ENCODE results near the gene TMEM154. TPM values are rescaled to one million over a fixed set of nuclear protein-coding genes. Genes with fewer than 3 reads are reported as not detected.

Gene TMEM154
- total RNA-seq, 1 donor from 2014 or later, result 1.4 TPM

DNA sequence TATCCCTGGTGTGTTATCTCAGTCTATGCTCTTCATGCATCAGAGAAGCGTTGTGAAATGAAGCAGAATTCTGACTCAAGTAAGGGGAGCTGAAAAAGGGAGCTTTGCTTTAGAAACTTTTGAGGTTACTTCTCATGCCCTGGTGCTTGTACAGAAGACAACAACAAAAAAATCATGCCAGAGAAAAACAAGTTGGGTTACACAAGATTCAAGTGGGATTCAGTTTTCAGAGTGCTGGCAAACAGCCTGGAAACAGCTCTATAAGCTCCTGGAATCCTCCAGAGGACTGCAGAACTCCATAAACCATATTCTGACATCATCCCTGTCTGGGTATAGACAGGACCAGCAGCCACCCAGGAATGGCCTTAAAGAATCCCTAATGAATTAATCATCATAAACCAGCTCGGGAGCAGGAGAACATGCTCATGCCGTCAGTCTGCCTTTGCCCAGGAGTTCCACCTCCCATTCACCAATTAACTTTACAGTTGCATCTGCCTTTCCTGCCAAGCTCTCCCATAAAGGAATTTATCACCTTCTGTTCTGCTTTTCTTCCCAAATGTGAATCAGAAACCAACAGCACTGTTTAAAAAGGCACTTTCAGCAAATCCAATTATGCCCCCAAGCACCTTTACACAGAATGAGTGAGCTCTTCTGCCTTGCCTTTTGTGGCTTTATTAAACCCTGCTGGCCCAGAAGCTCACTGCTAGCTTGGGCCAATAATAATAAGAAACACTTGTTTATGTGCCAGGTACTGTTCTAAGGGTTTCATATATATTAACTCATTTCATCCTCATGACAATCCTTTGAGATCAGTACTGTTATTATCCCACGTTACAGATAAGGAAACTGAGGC, 89.4 kb downstream of the TMEM154 start:
- Histone ChIP-seq H3K27me3 (ENCODE audit: low read depth) (no peaks in the 10 kb centered on the region), H3K9me3 (replicated peaks) (no peaks in the 10 kb centered on the region), H3K27ac (replicated peaks) (no peak overlapping the region), H3K4me1 (peaks cover 21% of the 10 kb centered on the region), H3K4me3 (no peak overlapping the region), H3K36me3 (no peaks in the 10 kb centered on the region)
- intact Hi-C loops (cut with micrococcal nuclease), result no loop called here
- DNase-seq, result no peak
- TF ChIP-seq, protein P1, sequence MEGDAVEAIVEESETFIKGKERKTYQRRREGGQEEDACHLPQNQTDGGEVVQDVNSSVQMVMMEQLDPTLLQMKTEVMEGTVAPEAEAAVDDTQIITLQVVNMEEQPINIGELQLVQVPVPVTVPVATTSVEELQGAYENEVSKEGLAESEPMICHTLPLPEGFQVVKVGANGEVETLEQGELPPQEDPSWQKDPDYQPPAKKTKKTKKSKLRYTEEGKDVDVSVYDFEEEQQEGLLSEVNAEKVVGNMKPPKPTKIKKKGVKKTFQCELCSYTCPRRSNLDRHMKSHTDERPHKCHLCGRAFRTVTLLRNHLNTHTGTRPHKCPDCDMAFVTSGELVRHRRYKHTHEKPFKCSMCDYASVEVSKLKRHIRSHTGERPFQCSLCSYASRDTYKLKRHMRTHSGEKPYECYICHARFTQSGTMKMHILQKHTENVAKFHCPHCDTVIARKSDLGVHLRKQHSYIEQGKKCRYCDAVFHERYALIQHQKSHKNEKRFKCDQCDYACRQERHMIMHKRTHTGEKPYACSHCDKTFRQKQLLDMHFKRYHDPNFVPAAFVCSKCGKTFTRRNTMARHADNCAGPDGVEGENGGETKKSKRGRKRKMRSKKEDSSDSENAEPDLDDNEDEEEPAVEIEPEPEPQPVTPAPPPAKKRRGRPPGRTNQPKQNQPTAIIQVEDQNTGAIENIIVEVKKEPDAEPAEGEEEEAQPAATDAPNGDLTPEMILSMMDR (IDR thresholded peaks at IDR 0.05; ENCODE audit: borderline replicate concordance), result no peak

DNA sequence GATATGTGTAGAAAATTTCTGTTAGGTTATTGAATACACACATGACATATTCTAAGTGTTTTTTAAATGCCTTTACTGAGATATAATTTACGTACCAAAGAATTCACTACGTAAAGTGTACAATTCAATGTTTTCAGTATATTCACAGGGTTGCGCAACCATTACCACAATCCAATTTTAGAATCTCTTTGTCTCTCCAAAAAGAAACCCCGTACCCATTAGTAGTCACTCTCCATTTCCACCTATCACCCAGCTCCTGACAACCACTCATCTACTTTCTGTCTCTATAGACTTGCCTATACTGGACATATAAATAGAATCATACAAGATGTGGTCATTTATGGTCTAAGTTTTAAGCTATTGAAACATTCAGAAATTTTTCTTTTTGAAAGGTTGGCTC, 90.9 kb downstream of the TMEM154 start:
- Histone ChIP-seq H3K4me1 (peaks cover 21% of the 10 kb centered on the region), H3K4me3 (no peak overlapping the region), H3K36me3 (no peaks in the 10 kb centered on the region), H3K27me3 (ENCODE audit: low read depth) (no peaks in the 10 kb centered on the region), H3K9me3 (replicated peaks) (no peaks in the 10 kb centered on the region), H3K27ac (replicated peaks) (no peak overlapping the region)
- no peak for DNase-seq
- TF ChIP-seq, protein P1 (IDR thresholded peaks at IDR 0.05; ENCODE audit: borderline replicate concordance), result no peak
- intact Hi-C loops (cut with micrococcal nuclease), result no loop called here

DNA sequence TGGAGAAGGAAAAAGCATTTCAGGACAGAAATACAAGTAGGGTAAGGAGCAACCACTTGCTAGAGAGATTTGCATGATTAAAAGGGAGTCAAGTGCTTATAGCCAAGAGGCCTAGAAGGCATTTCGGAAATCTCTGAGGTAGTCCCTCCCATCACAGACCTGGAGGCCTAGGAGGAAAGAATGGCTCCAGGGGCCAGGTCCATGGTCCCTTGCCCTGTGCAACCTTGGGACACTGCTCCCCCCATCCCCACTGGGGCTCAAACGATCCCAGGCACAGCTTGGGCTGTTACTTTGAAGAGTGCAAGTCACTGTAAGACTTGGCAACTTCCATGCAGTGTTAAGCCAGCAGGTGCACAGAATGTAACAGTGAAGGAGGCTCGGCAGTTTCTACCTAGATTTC, 92.7 kb downstream of the TMEM154 start:
- no peaks in the 10 kb centered on the region for H3K9me3 ChIP-seq (replicated peaks)
- no peaks in the 10 kb centered on the region for H3K36me3 ChIP-seq
- TF ChIP-seq, protein P1 (IDR thresholded peaks at IDR 0.05; ENCODE audit: borderline replicate concordance), result no peak
- peaks cover 21% of the 10 kb centered on the region for H3K4me1 ChIP-seq
- DNase-seq, result no peak
- intact Hi-C loops (cut with micrococcal nuclease), result no loop called here
- H3K27me3 ChIP-seq (ENCODE audit: low read depth), result no peaks in the 10 kb centered on the region
- H3K27ac ChIP-seq (replicated peaks), result no peak overlapping the region
- no peak overlapping the region for H3K4me3 ChIP-seq

DNA sequence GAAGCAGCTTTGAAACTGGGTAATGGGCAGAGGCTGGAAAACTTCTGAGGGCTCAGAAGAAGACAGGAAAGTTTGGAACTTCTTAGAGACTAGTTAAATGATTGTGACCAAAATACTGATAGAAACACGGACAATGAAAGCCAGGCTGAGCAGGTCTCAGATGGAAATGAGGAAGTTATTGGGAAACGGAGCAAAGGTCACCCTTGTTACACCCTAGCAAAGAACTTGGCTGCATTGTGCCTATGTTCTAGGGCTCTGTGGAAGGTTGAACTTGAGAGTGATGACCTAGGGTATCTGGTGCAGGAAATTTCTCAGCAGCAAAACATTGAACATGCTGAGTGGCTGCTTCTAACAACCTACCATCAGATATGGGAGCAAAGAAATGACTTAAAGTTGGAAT, 93.1 kb downstream of the TMEM154 start:
- H3K4me1 ChIP-seq, result peaks cover 19% of the 10 kb centered on the region
- H3K4me3 ChIP-seq, result no peak overlapping the region
- no peaks in the 10 kb centered on the region for H3K9me3 ChIP-seq (replicated peaks)
- TF ChIP-seq, protein P1 (IDR thresholded peaks at IDR 0.05; ENCODE audit: borderline replicate concordance), result no peak
- no peaks in the 10 kb centered on the region for H3K36me3 ChIP-seq
- no peak for DNase-seq
- H3K27ac ChIP-seq (replicated peaks), result no peak overlapping the region
- intact Hi-C loops (cut with micrococcal nuclease), result no loop called here
- no peaks in the 10 kb centered on the region for H3K27me3 ChIP-seq (ENCODE audit: low read depth)

DNA sequence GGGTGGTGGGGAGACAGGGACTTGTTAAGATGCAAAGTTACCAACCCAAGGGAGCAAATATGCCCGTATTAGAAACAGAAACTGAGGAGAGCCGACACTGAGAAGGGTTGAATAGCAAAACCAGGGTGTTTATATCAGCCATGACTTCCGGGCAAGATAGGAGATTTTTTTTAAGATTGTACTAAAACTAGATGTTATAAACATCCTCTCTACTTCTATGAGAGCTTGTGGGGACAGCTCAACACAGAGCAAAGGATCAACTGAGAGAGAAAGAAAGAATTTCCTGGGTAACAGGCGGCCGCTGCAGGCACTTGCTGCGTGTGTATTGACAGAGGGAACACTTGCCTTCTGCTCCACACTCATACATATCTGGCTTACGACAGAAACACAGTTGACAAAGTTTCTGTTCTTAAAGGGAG, 94.8 kb downstream of the TMEM154 start:
- Histone ChIP-seq H3K27me3 (ENCODE audit: low read depth) (no peaks in the 10 kb centered on the region), H3K36me3 (no peaks in the 10 kb centered on the region), H3K4me3 (no peak overlapping the region), H3K9me3 (replicated peaks) (no peaks in the 10 kb centered on the region), H3K4me1 (peaks cover 2% of the 10 kb centered on the region), H3K27ac (replicated peaks) (no peak overlapping the region)
- no peak for DNase-seq
- TF ChIP-seq, protein P1 (IDR thresholded peaks at IDR 0.05; ENCODE audit: borderline replicate concordance), result no peak
- intact Hi-C loops (cut with micrococcal nuclease), result loop anchor here (2.0 kb wide), 1 partner anchor 40 kb away; no protein-coding TSS in a partner anchor

All from left ventricle myocardium inferior (tissue), 1 donor.